Esophagus squamous epithelium (tissue), 5 donors: Measurements from ENCODE around the gene SMIM24. TPM values are rescaled to one million over a fixed set of nuclear protein-coding genes. Genes with fewer than 3 reads are reported as not detected.

Source experiments
- DNase-seq: peaks from one replicate; lab custom pipeline; 2025; lab: John Stamatoyannopoulos, UW
- H3K27ac ChIP-seq, 4 donors: fragments of 200-600 bp; sonication (generic); one replicate each; pipeline ENCODE4 v1.5.1; 2016 to 2019; ENCODE audit warnings: mild to moderate bottlenecking in 1 of 4
- H3K27me3 ChIP-seq, 4 donors: fragments of 200-600 bp; sonication (generic); 1 replicate in 3 of 4; 2 replicates in 1 of 4; pipeline versions ENCODE4 v1.5.1 to v1.6.0; 2017 to 2021; ENCODE audit warnings: antibody characterized with exemption in 1 of 4
- H3K36me3 ChIP-seq, 3 donors: fragments of 200-600 bp; sonication (generic); one replicate each; pipeline ENCODE4 v1.5.1; 2016 to 2019
- H3K4me1 ChIP-seq, 3 donors: fragments of 200-600 bp; sonication (generic); one replicate each; pipeline ENCODE4 v1.5.1; 2017 to 2019
- H3K4me3 ChIP-seq, 4 donors: fragments of 200-600 bp; sonication (generic); 1 replicate in 3 of 4; 2 replicates in 1 of 4; pipeline ENCODE4 v1.5.1; 2016 to 2019; ENCODE audit warnings: mild to moderate bottlenecking in 2 of 4, moderate library complexity in 1 of 4
- H3K9me3 ChIP-seq, 3 donors: fragments of 200-600 bp; sonication (generic); one replicate each; pipeline ENCODE4 v1.5.1; 2016 to 2019
- POLR2A ChIP-seq, 4 donors: fragments of 450-650 bp; IDR thresholded peaks; one replicate each; pipeline ENCODE4 v1.6.1; 2017; ENCODE audit warnings: antibody characterized with exemption in 4 of 4, mild to moderate bottlenecking in 4 of 4, moderate library complexity in 3 of 4
- WGBS, 2 donors: methylation state at CpG; one replicate each; pipeline ENCODE4 v1.1.5; 2018; 5-methylcytosine and 5-hydroxymethylcytosine counted together
- intact Hi-C: fragments of 100-400 bp; cut with DNase I; formaldehyde crosslinking; loops from one replicate; pipeline ENCODE4 v1.15.0; 2022
- total RNA-seq, 4 donors: library from RNA; depleted of rRNA; stranded (reverse); fragments of >200 nt; gene quantifications; one replicate each; pipeline ENCODE4 v1.1.0, GENCODE V29; 2016
- TF ChIP-seq, protein P1 (sequence below), 6 experiments: fragments of 450-650 bp in 4 of 6; fragments of 200-600 bp in 2 of 6; sonication (generic) in 2 of 6; IDR thresholded peaks; one replicate each; pipeline ENCODE4 v1.5.1; 2016 to 2019; ENCODE audit warnings: antibody characterized with exemption in 6 of 6, mild to moderate bottlenecking in 4 of 6, moderate library complexity in 4 of 6
- donor health status: DM: yes; HTN: yes; CAD: no.

SMIM24 gene
- total RNA-seq, 4 donors from 2014 or later: not detected

DNA sequence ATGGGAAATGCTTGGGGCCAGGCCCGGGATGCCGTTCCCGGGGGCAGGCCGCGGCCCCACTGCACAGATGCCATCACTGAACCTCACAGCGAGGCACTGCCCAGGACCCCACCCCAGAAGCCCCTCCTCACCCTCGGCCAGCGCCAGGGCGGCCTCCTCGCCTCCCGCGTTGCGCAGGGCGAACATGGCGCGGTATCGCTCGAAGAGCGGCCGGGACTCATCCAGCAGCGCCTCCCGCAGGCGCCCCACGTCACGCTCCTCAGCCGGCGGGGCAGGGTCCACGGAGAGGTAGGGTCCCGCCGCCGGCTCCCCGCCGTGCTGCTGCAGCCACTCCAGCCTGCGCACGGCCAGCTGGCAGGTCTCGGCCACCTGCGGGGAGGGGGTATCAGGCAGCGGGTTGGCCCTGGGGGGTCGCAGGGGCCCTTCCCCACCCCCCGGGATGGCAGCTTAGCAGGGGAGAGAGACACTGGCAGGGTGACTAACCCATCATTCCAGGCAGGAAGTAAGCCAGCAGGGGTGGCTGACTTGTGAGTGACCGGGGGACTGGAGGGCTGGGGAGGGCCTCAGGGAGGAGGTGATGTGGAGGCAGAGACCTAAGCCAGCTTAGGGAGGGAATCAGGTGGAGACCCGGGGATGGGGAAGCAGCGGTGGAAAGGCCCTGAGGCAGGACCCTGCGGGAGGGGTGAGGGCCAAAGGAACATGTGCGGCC lies 12.0 kb upstream of the SMIM24 start:
- TF ChIP-seq, protein P1, sequence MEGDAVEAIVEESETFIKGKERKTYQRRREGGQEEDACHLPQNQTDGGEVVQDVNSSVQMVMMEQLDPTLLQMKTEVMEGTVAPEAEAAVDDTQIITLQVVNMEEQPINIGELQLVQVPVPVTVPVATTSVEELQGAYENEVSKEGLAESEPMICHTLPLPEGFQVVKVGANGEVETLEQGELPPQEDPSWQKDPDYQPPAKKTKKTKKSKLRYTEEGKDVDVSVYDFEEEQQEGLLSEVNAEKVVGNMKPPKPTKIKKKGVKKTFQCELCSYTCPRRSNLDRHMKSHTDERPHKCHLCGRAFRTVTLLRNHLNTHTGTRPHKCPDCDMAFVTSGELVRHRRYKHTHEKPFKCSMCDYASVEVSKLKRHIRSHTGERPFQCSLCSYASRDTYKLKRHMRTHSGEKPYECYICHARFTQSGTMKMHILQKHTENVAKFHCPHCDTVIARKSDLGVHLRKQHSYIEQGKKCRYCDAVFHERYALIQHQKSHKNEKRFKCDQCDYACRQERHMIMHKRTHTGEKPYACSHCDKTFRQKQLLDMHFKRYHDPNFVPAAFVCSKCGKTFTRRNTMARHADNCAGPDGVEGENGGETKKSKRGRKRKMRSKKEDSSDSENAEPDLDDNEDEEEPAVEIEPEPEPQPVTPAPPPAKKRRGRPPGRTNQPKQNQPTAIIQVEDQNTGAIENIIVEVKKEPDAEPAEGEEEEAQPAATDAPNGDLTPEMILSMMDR (IDR thresholded peaks at IDR 0.05): no peak
- TF ChIP-seq POLR2A (IDR thresholded peaks at IDR 0.05): no peak
- intact Hi-C loops: no loop called here
- peaks cover 16 to 73% (median 30%) of the 10 kb centered on the region in 3 donors for H3K36me3 ChIP-seq

DNA sequence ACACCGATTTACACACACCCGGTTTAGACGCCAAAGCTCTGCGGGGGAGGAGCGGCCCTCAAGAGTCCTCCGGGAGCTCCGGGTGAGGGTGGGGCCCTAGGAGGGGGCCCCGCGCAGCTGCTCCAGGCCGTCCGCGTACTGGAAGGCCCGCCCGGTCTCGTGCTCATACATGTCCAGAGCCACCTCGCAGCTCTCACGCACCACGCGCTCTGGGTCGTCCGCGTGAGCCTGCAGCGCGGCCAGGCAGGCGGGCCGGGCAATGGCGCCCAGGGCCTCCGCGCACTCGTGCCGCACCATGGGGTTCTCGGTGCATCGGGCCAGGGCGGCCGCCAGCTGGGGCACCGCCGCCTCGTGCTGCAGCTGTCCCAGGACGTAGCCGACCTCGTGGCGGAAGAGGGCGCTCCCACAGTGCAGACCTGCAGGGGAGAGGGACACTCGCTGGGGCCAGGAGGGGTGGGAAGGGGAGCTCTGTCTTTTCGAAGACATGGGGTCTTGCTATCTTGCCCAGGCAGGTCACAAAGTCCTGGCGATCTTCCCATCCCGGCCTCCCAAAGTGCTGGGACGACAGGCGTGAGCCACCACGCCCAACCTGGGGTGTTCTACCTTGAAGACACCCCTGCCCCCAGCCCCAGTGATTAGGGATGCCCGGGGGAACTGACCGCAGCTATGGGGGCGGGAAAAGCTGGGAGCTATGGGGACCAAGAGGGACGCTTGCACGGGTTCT lies 11.2 kb upstream of the SMIM24 start:
- Histone ChIP-seq H3K9me3 (no peaks in the 10 kb centered on the region), H3K27me3 (no peaks in the 10 kb centered on the region), H3K4me3 (no peak overlapping the region), H3K4me1 (peaks cover 0 to 4% (median 0%) of the 10 kb centered on the region in 3 donors), H3K27ac (no peak overlapping the region), H3K36me3 (peaks cover 14 to 67% (median 29%) of the 10 kb centered on the region in 3 donors)
- WGBS, 2 donors: 78 to 100% methylated on average over 3 to 18 of the region's 55 CpGs
- intact Hi-C loops: no loop called here
- TF ChIP-seq, protein P1 (IDR thresholded peaks at IDR 0.05): no peak
- no peak for DNase-seq

More for the DNA sequence above, 12.0 kb upstream of the SMIM24 start:
- WGBS, 2 donors: 92 to 94% methylated on average over 5 to 10 of the region's 45 CpGs
- DNase-seq: no peak
- Histone ChIP-seq H3K27ac (no peak overlapping the region), H3K4me3 (no peak overlapping the region), H3K27me3 (no peaks in the 10 kb centered on the region), H3K9me3 (no peaks in the 10 kb centered on the region), H3K4me1 (peaks cover 0 to 4% (median 0%) of the 10 kb centered on the region in 3 donors)

DNA sequence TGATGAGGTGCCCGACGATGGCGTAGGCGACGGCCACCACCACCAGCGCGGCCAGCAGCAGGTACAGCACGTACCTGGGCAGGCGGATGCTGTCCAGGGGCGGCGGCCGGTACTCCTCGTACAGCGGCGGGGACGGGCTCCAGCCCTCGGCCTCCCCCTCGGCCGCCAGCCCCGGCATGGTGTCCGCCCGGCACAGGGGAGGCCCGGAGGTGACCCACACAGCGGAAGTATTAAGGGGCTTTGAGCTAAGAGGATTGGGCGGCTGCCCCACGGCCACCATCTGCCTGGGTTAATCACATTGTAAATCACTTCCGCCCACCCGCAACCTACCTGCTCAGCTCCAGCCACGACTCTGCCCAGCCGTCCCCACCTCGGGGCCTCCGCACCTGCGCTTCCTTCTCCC lies 2.9 kb upstream of the SMIM24 start, which contains the start of gene SMIM44:
SMIM44 (minus strand) TSS at position 216 of the 403 bp plus-strand sequence; CDS start at position 178, 38 bp downstream.
- peaks cover 0 to 13% (median 7%) of the 10 kb centered on the region in 3 donors for H3K4me1 ChIP-seq
- no peak for TF ChIP-seq POLR2A (IDR thresholded peaks at IDR 0.05)
- TF ChIP-seq, protein P1 (IDR thresholded peaks at IDR 0.05): no peak
- 45 to 63% methylated on average over 8 to 15 of the region's 33 CpGs for WGBS, 2 donors
- H3K9me3 ChIP-seq: no peaks in the 10 kb centered on the region
- H3K27me3 ChIP-seq: peaks cover 0 to 77% (median 4%) of the 10 kb centered on the region in 4 donors
- intact Hi-C loops: no loop called here
- no peak within 1 kb of the TSS for H3K4me3 ChIP-seq
- DNase-seq: no peak
- H3K27ac ChIP-seq: no peak within 1 kb of the TSS
- no peaks in the 10 kb centered on the region for H3K36me3 ChIP-seq

DNA sequence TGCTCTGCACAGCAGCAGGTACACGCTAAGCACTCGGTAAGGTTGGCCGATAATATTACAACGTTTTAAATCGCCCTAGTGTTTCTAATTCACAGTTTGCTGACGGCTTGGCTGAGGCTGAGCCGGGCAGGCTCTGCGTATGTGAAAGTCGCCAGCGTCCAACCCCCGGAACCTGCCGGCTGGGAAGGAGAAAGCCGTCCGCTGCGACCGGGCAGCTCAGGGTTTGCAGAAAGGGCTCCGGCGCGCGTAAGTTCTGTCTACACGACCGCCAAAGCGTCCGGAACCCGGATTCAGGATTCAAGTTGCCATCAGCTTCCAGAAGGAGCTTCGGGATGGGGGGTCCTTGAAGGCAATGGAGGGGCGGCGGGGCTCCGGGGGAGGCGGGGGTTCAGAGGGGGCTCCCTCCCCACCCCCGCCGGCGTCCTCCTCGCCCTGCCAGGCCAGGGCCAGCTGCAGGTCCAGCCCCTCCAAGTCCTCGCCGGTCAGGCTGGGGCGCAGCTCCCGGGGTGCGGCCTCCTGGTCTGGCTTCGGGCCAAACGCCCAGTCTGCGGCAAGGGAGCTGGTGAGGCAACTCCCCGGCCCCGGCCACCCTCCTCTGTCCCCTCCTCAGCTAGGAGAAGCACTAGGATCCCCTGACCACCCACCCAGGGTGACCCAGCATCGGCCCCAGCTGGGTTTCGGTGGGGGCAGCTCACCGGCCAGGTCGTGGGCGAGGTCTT lies 2.3 kb upstream of the SMIM24 start:
- peaks cover 0 to 13% (median 7%) of the 10 kb centered on the region in 3 donors for H3K4me1 ChIP-seq
- no peaks in the 10 kb centered on the region for H3K9me3 ChIP-seq
- intact Hi-C loops: no loop called here
- H3K36me3 ChIP-seq: no peaks in the 10 kb centered on the region
- TF ChIP-seq, protein P1 (IDR thresholded peaks at IDR 0.05): no peak
- TF ChIP-seq POLR2A (IDR thresholded peaks at IDR 0.05): no peak
- peaks cover 0 to 79% (median 4%) of the 10 kb centered on the region in 4 donors for H3K27me3 ChIP-seq
- DNase-seq: no peak
- 49 to 70% methylated on average over 8 to 19 of the region's 49 CpGs for WGBS, 2 donors
- H3K27ac ChIP-seq: no peak overlapping the region
- no peak overlapping the region for H3K4me3 ChIP-seq
